Thyroid gland (tissue), 4 donors: Measurements from ENCODE around the gene REG3A. TPM values are rescaled to one million over a fixed set of nuclear protein-coding genes. Genes with fewer than 3 reads are reported as not detected.

Source experiments
- DNase-seq, 2 donors: peaks; one replicate each; pipeline ENCODE4 v3.0.0-alpha.2; 2019
- H3K27ac ChIP-seq, 3 donors: fragments of 200-600 bp; sonication (generic); 1 replicate in 2 of 3; 2 replicates in 1 of 3; pipeline ENCODE4 v1.5.1; 2016 to 2019; ENCODE audit warnings: mild to moderate bottlenecking in 1 of 3, moderate library complexity in 1 of 3
- H3K27me3 ChIP-seq: fragments of 200-600 bp; sonication (generic); one replicate; pipeline ENCODE4 v1.5.1; 2019
- H3K36me3 ChIP-seq, 2 donors: fragments of 200-600 bp; sonication (generic); one replicate each; pipeline ENCODE4 v1.5.1; 2016 to 2019
- H3K4me1 ChIP-seq, 2 donors: fragments of 200-600 bp; sonication (generic); one replicate each; pipeline ENCODE4 v1.5.1; 2017 to 2019
- H3K4me3 ChIP-seq, 3 donors: fragments of 200-600 bp; sonication (generic); replicated peaks in 1 of 3; 1 replicate in 2 of 3; 2 replicates in 1 of 3; pipeline ENCODE4 v1.5.1; 2016; ENCODE audit warnings: mild to moderate bottlenecking in 1 of 3
- H3K9me3 ChIP-seq: fragments of 200-600 bp; sonication (generic); one replicate; pipeline ENCODE4 v1.5.1; 2017
- POLR2A ChIP-seq, 2 donors: fragments of 450-650 bp; IDR thresholded peaks; one replicate each; pipeline ENCODE4 v1.6.1; 2017; ENCODE audit warnings: antibody characterized with exemption in 2 of 2, mild to moderate bottlenecking in 2 of 2, moderate library complexity in 1 of 2
- WGBS, 2 donors: methylation state at CpG; one replicate each; pipeline ENCODE4 v1.1.5; 2017; 5-methylcytosine and 5-hydroxymethylcytosine counted together
- intact Hi-C: fragments of 100-400 bp; cut with DNase I; formaldehyde crosslinking; loops from one replicate; pipeline ENCODE4 v1.15.1; 2023
- total RNA-seq, 4 donors: library from RNA; depleted of rRNA; stranded (reverse); fragments of >200 nt; gene quantifications; one replicate each; pipeline ENCODE4 v1.2.3, GENCODE V29; 2016
- TF ChIP-seq, protein P1 (sequence below), 6 experiments: fragments of 200-600 bp in 3 of 6; fragments of 450-650 bp in 3 of 6; sonication (generic) in 3 of 6; IDR thresholded peaks; one replicate each; pipeline ENCODE4 v1.5.1; 2016 to 2019; ENCODE audit warnings: antibody characterized with exemption in 6 of 6, mild to moderate bottlenecking in 2 of 6, inconsistent platforms in 1 of 6, moderate library complexity in 1 of 6

Gene REG3A
- total RNA-seq, 4 donors from 2014 or later: not detected

DNA sequence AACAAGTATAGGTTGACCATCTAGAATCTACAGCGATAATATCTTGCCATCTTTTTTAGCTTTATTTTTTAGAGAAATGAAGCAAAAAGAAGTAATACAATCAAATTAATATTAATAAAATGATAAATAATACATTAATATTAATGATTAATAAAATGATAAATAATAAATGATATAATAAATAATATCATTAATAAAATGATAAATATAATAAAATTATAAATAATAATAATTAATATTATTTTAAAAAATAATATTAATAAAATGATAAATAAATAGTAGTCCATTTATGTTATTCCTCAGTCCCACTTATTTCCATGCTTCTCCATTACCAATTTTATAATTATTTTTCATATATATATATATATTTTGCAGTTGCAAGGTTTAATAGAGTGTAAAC is 3.2 kb upstream of the REG3A start:
- WGBS, 2 donors: 99% methylated on average over 1 of the region's 1 CpG
- intact Hi-C loops: no loop called here
- no peak overlapping the region for H3K4me3 ChIP-seq

DNA sequence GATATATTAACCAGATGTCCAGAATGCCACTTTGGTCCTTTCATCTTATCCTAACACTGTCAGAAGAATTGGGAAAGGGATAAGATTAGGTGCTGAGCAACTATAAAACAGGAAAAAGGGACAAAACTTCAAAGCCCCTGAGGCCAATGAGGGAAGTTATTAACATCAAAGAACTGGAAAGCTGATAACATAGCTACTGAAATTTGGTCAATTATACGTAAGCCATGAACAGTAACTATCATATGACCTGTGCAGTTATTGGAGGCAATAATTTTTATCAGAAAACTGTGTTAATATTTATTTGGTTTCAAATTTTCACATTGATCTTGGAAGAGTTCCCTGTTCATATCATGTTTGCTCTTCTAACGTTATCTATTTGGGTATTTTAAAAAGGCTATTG is 2.6 kb upstream of the REG3A start:
- H3K27me3 ChIP-seq: no peaks in the 10 kb centered on the region
- H3K9me3 ChIP-seq: no peaks in the 10 kb centered on the region
- no peak overlapping the region for H3K27ac ChIP-seq
- H3K36me3 ChIP-seq: no peaks in the 10 kb centered on the region
- TF ChIP-seq, protein P1, sequence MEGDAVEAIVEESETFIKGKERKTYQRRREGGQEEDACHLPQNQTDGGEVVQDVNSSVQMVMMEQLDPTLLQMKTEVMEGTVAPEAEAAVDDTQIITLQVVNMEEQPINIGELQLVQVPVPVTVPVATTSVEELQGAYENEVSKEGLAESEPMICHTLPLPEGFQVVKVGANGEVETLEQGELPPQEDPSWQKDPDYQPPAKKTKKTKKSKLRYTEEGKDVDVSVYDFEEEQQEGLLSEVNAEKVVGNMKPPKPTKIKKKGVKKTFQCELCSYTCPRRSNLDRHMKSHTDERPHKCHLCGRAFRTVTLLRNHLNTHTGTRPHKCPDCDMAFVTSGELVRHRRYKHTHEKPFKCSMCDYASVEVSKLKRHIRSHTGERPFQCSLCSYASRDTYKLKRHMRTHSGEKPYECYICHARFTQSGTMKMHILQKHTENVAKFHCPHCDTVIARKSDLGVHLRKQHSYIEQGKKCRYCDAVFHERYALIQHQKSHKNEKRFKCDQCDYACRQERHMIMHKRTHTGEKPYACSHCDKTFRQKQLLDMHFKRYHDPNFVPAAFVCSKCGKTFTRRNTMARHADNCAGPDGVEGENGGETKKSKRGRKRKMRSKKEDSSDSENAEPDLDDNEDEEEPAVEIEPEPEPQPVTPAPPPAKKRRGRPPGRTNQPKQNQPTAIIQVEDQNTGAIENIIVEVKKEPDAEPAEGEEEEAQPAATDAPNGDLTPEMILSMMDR (IDR thresholded peaks at IDR 0.05): no peak
- no peak for TF ChIP-seq POLR2A (IDR thresholded peaks at IDR 0.05)
- WGBS, 2 donors: 74 to 82% methylated on average over 2 of the region's 2 CpGs
- no peaks in the 10 kb centered on the region for H3K4me1 ChIP-seq
- DNase-seq: no peak
- no peak overlapping the region for H3K4me3 ChIP-seq
- intact Hi-C loops: no loop called here

More for the DNA sequence above, 3.2 kb upstream of the REG3A start:
- no peaks in the 10 kb centered on the region for H3K27me3 ChIP-seq
- H3K9me3 ChIP-seq: no peaks in the 10 kb centered on the region
- no peak overlapping the region for H3K27ac ChIP-seq
- H3K36me3 ChIP-seq: no peaks in the 10 kb centered on the region
- DNase-seq: no peak
- TF ChIP-seq, protein P1 (IDR thresholded peaks at IDR 0.05): no peak
- TF ChIP-seq POLR2A (IDR thresholded peaks at IDR 0.05): no peak
- no peaks in the 10 kb centered on the region for H3K4me1 ChIP-seq

DNA sequence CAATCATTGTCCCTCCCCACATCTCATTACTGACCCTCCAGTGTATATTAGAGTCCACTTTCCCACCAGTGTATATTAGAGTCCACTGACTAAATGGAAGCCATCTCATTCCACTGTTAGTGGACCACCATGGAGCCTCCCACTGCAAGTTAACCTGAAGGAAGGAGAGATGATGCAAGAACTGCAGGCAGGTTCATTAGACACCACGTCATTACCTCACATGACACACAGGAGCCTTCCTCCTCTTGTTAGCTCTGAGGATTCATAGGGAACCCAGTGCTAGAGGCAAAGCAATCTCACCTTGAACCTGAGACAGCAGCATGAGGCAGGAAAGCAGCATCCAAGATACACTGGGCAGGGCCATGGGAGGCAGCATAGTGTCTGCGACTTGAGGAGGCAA is 523 bp downstream of the REG3A start:
- no peak for DNase-seq
- Histone ChIP-seq H3K27me3 (no peaks in the 10 kb centered on the region), H3K9me3 (no peaks in the 10 kb centered on the region), H3K4me1 (no peaks in the 10 kb centered on the region), H3K36me3 (no peaks in the 10 kb centered on the region), H3K4me3 (no peak overlapping the region), H3K27ac (no peak overlapping the region)
- WGBS, 2 donors: 75 to 89% methylated on average over 2 of the region's 2 CpGs
- TF ChIP-seq POLR2A (IDR thresholded peaks at IDR 0.05): no peak
- TF ChIP-seq, protein P1 (IDR thresholded peaks at IDR 0.05): no peak
- intact Hi-C loops: no loop called here

DNA sequence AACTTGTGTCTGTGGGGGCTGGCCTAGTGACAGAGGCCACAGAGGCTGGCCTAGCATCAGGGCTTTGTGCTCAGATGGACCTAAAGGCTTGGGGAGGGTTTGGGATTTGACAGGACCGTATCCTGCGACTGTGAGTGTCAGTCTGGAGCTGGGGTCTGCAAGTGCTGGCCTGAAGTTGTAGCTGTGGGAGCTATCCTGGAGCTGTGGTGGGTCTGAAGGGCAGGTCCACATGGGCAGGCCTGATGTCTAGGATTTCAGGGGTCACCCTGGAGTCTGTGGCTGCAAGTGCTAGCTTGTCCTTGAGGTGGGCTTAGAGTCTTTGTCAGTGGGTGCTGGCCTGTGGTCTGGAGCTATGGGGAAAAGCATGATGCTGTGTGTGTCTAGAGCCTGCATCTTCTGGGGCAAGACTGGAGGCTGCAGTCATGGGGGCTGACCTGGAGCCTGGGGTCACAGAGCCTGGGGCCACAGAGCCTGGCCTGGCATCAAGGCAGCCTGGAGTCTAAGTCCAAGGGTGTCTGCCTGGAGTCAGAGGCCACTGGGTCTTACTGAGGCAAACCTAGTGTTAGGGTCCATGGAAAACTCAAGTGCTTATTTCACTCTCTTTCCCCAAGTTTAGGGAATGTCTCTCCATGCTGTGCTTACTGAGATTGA is 3.6 kb downstream of the REG3A start:
- WGBS, 2 donors: 80 to 82% methylated on average over 2 of the region's 2 CpGs
- no peaks in the 10 kb centered on the region for H3K36me3 ChIP-seq
- H3K27ac ChIP-seq: no peak overlapping the region
- H3K27me3 ChIP-seq: no peaks in the 10 kb centered on the region
- no peak overlapping the region for H3K4me3 ChIP-seq
- no peak for TF ChIP-seq POLR2A (IDR thresholded peaks at IDR 0.05)
- TF ChIP-seq, protein P1 (IDR thresholded peaks at IDR 0.05): no peak
- H3K4me1 ChIP-seq: no peaks in the 10 kb centered on the region
- DNase-seq: no peak
- H3K9me3 ChIP-seq: no peaks in the 10 kb centered on the region
- intact Hi-C loops: no loop called here

DNA sequence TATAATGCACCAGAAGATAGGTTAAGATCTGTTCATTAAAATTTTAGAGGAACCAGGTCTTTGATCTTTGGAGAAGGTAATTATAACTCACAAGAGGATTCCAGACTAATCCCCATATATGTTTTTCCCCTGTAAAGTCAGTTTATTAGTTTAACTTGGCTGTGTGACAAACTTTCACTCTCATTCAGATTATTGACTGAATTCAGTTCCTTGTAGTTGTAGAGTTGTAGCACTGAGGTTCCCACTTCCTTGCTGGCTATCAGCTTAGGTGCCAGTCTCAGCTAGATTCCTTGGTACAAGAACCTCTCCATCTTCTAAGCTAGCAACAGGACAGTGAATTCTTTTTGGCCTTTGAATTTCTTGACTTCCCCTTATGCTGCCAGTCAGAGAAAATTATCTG is 20.1 kb downstream of the REG3A start:
- no peak for DNase-seq
- no peaks in the 10 kb centered on the region for H3K36me3 ChIP-seq
- intact Hi-C loops: no loop called here
- no peaks in the 10 kb centered on the region for H3K4me1 ChIP-seq
- no peak overlapping the region for H3K27ac ChIP-seq
- no peaks in the 10 kb centered on the region for H3K27me3 ChIP-seq
- no peak overlapping the region for H3K4me3 ChIP-seq
- no peaks in the 10 kb centered on the region for H3K9me3 ChIP-seq
- TF ChIP-seq, protein P1 (IDR thresholded peaks at IDR 0.05): no peak
